ENCODE data around the gene MRAS. TPM values are rescaled to one million over a fixed set of nuclear protein-coding genes. Genes with fewer than 3 reads are reported as not detected.

Gene MRAS
- total RNA-seq, 1 donor from 2014 or later = 5.9 TPM

GRCh38 chr3:138356730-138357405 lies 8.5 kb downstream of the MRAS start:
- Mint-ChIP-seq H3K4me3 (ENCODE audit: unreplicated experiment) (no peak overlapping the region), H3K9me3 (ENCODE audit: unreplicated experiment) (no peaks in the 10 kb centered on the region), H3K36me3 (ENCODE audit: low read depth, unreplicated experiment) (no peaks in the 10 kb centered on the region), H3K27ac (ENCODE audit: unreplicated experiment) (no peak overlapping the region), H3K27me3 (ENCODE audit: unreplicated experiment) (peaks cover 4% of the 10 kb centered on the region), H3K4me1 (ENCODE audit: unreplicated experiment) (no peaks in the 10 kb centered on the region)
- DNase-seq (ENCODE audit: low spot score) = no peak
- TF ChIP-seq, protein P1, sequence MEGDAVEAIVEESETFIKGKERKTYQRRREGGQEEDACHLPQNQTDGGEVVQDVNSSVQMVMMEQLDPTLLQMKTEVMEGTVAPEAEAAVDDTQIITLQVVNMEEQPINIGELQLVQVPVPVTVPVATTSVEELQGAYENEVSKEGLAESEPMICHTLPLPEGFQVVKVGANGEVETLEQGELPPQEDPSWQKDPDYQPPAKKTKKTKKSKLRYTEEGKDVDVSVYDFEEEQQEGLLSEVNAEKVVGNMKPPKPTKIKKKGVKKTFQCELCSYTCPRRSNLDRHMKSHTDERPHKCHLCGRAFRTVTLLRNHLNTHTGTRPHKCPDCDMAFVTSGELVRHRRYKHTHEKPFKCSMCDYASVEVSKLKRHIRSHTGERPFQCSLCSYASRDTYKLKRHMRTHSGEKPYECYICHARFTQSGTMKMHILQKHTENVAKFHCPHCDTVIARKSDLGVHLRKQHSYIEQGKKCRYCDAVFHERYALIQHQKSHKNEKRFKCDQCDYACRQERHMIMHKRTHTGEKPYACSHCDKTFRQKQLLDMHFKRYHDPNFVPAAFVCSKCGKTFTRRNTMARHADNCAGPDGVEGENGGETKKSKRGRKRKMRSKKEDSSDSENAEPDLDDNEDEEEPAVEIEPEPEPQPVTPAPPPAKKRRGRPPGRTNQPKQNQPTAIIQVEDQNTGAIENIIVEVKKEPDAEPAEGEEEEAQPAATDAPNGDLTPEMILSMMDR (IDR thresholded peaks at IDR 0.05; ENCODE audit: unreplicated experiment) = no peak

- no peak for DNase-seq (ENCODE audit: low spot score)
- no peaks in the 10 kb centered on the region for H3K4me1 Mint-ChIP-seq (ENCODE audit: unreplicated experiment)
- no peaks in the 10 kb centered on the region for H3K9me3 Mint-ChIP-seq (ENCODE audit: unreplicated experiment)
- H3K36me3 Mint-ChIP-seq (ENCODE audit: low read depth, unreplicated experiment) = no peaks in the 10 kb centered on the region
- no peak overlapping the region for H3K4me3 Mint-ChIP-seq (ENCODE audit: unreplicated experiment)
- H3K27ac Mint-ChIP-seq (ENCODE audit: unreplicated experiment) = no peak overlapping the region
- TF ChIP-seq, protein P1 (IDR thresholded peaks at IDR 0.05; ENCODE audit: unreplicated experiment) = no peak
- H3K27me3 Mint-ChIP-seq (ENCODE audit: unreplicated experiment) = peaks cover 2% of the 10 kb centered on the region
Measured at GRCh38 chr3:138359148-138359918, 11.0 kb downstream of the MRAS start.

- Mint-ChIP-seq H3K36me3 (ENCODE audit: low read depth, unreplicated experiment) (no peaks in the 10 kb centered on the region), H3K4me1 (ENCODE audit: unreplicated experiment) (no peaks in the 10 kb centered on the region), H3K27ac (ENCODE audit: unreplicated experiment) (no peak overlapping the region), H3K9me3 (ENCODE audit: unreplicated experiment) (no peaks in the 10 kb centered on the region), H3K27me3 (ENCODE audit: unreplicated experiment) (peaks cover 2% of the 10 kb centered on the region), H3K4me3 (ENCODE audit: unreplicated experiment) (no peak overlapping the region)
- no peak for DNase-seq (ENCODE audit: low spot score)
- TF ChIP-seq, protein P1 (IDR thresholded peaks at IDR 0.05; ENCODE audit: unreplicated experiment) = no peak
Measured at GRCh38 chr3:138359919-138360868, 11.8 kb downstream of the MRAS start.

GRCh38 chr3:138360869-138361525 lies 12.6 kb downstream of the MRAS start:
- H3K9me3 Mint-ChIP-seq (ENCODE audit: unreplicated experiment) = no peaks in the 10 kb centered on the region
- H3K27me3 Mint-ChIP-seq (ENCODE audit: unreplicated experiment) = peaks cover 2% of the 10 kb centered on the region
- H3K27ac Mint-ChIP-seq (ENCODE audit: unreplicated experiment) = peak overlapping the region; percentile 49
- no peak for DNase-seq (ENCODE audit: low spot score)
- no peak overlapping the region for H3K4me3 Mint-ChIP-seq (ENCODE audit: unreplicated experiment)
- no peaks in the 10 kb centered on the region for H3K36me3 Mint-ChIP-seq (ENCODE audit: low read depth, unreplicated experiment)
- TF ChIP-seq, protein P1 (IDR thresholded peaks at IDR 0.05; ENCODE audit: unreplicated experiment) = no peak
- H3K4me1 Mint-ChIP-seq (ENCODE audit: unreplicated experiment) = peaks cover 3% of the 10 kb centered on the region

Data from endothelial cell (in vitro differentiated cells).